ENCODE results near the gene CALD1.

GRCh38 chr7:134855442-134855841, 76.0 kb downstream of the CALD1 start:
- TF ChIP-seq POLR2AphosphoS5 (IDR thresholded peaks at IDR 0.05): no peak
- no peak for TF ChIP-seq EP300 (IDR thresholded peaks at IDR 0.05)
- no peak for TF ChIP-seq CTCF (IDR thresholded peaks at IDR 0.05)
